GM21515 (cell line): Measurements from ENCODE around the gene RPP25.
A peak's percentile ranks its signal among the peaks of the same experiment; 100 is the strongest.

Experiments
- ATAC-seq: cut with Tn5 transposase; IDR thresholded peaks from one replicate; pipeline ENCODE4 v1.9.1; 2021; ENCODE audit not compliant: unreplicated experiment

Gene RPP25

DNA sequence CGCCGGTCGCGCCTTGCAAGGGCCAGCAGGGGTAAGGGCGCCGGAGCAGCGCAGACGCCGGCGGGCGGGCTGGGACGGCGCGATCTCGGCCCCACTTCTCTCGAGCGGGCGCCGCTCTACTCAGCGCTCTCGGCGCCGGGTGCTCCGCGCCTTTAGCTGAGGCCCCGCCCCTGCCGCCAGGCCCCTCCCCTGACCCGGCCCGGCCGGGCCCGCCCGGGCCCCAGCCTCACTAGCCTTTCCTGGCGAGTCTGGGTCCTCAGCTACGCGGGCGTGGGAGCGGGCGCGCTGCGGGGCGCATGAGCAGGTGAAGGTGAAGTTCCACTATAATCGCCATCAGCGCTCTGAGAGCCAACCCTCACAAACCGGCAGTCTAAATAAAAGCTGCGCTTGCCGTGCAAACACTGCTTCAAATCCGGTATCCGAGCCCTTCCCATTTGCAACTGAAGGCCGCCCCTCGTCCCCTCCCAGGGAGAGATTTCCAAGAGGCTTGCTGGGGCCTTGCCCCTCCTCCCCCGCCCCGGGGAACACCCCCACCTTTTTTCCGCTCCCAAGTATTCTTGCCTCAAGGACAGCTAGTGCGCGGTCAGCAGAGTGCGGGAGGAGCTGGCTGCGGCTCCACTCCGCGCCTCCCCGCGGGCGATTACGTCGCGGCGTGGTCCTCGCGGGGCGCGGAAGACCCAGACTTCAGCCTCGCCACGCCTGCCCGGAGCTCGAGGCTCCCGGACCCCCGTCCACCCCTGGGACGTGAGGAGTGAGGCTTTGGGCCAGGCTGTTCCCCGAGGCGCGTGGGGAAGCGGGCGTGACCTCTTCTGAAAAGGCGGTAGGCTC is at the start of gene RPP25:
Gene RPP25, minus strand, starts transcription at position 125 of the 828 bp plus-strand sequence. CDS start 189 bp downstream, outside the sequence.
- ATAC-seq = peak; percentile 74

DNA sequence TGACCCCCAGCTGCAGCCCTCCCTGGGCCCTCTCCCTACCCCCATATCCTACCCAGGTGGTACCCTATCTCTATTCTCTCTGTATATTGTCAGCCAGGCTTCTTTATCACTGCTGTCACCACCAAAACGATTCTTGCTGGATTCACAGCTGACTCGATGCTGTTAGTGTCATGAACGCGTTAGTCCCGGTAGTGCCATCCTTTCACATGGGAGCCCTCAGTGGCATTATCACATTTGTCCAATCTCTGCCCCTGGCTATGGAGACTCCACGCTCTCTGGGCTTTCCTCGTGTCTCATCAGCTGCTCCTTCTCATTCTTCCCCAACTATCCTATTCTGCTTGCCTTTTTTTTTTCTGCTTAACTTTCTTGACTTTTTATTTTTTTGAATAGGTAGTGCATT is 45.8 kb upstream of the RPP25 start:
- no peak for ATAC-seq

- no peak for ATAC-seq
These were observed 44.7 kb upstream of the RPP25 start for GRCh38 chr15:75001310-75001709.

GRCh38 chr15:74997543-74997942 is 41.0 kb upstream of the RPP25 start:
- ATAC-seq = no peak

DNA sequence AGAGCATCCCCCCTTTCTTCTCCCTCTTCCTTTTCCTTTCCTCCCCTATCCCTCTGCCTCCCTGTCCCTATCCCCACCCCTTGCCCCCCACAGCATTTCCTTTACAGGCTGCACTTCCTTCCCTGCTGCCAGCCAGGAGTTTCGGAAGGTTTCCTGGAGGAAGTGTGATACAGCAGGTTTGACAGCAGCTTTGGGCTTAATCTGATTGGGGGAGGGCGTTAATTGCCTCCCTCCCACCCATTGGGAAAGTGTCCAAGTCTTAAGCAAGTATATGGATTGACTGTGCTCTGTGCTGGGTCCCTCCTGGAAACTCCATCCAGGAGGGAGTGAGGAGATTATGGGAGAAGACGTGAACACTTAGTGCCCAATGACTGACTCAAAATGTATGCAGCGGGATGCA is 40.6 kb upstream of the RPP25 start:
- ATAC-seq = no peak

- no peak for ATAC-seq
These were observed 39.5 kb upstream of the RPP25 start for GRCh38 chr15:74995779-74996765.

GRCh38 chr15:74995182-74995778 is 38.7 kb upstream of the RPP25 start, which contains the start of gene SCAMP5:
Gene SCAMP5 (plus strand): TSS chr15:74995563. CDS start chr15:75011840, 16,277 bp downstream.
- no peak for ATAC-seq

GRCh38 chr15:74994685-74995084 is 38.1 kb upstream of the RPP25 start:
- no peak for ATAC-seq

- no peak for ATAC-seq
These were observed 37.7 kb upstream of the RPP25 start for GRCh38 chr15:74994236-74994635.

GRCh38 chr15:74992619-74993018 is 36.0 kb upstream of the RPP25 start:
- ATAC-seq = no peak

- no peak for ATAC-seq
These were observed 33.0 kb upstream of the RPP25 start for GRCh38 chr15:74989527-74989926.

GRCh38 chr15:74988007-74988800 is 31.6 kb upstream of the RPP25 start:
- no peak for ATAC-seq

- no peak for ATAC-seq
These were observed 27.2 kb upstream of the RPP25 start for GRCh38 chr15:74983725-74984231.

DNA sequence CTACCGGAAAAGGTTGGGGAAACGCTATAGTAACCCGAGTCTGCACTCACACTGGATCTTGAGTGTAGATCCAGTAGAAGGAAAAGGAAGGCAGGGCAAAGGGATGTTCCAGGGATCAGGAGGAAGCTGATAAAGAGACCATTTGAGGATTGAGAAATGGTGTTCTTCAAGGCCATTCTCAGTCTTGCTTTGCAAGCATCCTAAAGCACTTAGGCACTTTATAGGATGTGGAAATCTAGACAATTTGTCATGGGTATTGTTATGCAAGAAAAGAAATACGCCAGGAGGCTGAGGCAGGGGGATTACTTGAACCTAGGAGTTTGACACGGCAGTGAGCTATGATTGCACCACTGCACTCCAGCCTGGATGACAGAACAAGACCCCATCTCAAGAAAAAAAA is 25.6 kb upstream of the RPP25 start:
- ATAC-seq = no peak

- ATAC-seq = no peak
These were observed 21.9 kb upstream of the RPP25 start for GRCh38 chr15:74978503-74978902.

GRCh38 chr15:74978077-74978476 is 21.5 kb upstream of the RPP25 start:
- no peak for ATAC-seq

GRCh38 chr15:74977599-74977998 is 21.0 kb upstream of the RPP25 start:
- no peak for ATAC-seq

- ATAC-seq = no peak
These were observed 19.6 kb upstream of the RPP25 start for GRCh38 chr15:74976159-74976558.

DNA sequence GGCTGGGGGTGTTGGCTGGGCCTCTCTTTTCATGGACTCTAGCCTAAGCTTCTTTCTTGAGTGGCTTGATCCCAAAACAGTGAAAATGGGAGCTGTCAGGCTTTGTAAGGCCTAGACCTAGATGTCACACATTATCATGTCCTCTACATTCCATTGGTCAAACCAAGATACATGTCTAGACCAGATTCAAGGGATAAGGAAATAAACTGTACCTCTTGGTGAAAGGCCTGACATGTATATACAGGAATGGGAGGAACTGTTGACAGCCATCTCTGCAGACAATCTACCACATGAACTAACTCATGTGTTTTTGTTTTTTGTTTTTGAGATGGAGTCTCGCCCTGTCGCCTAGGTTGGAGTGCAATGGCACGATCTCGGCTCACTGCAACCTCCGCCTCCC is 11.1 kb upstream of the RPP25 start:
- no peak for ATAC-seq

- no peak for ATAC-seq
These were observed 8.2 kb upstream of the RPP25 start for GRCh38 chr15:74964794-74965193.
